Large intestine (tissue), 1 donor: ENCODE measurements around the gene RGS4. TPM values are rescaled to one million over a fixed set of nuclear protein-coding genes. Genes with fewer than 3 reads are reported as not detected.

Source experiments
- polyA plus RNA-seq: library from polyadenylated mRNA; unstranded; fragments of 120-200 nt; gene quantifications from one replicate; pipeline ENCODE4 v1.2.1, GENCODE V29; 2013

Gene RGS4
- polyA plus RNA-seq, 1 donor = 8.1 TPM

Other genes starting within 250 kb of the RGS4 start
- gene CCDC190, start 208.2 kb upstream of the RGS4 start, polyA plus RNA-seq = 0.07 TPM
- gene RGS5, start 133.6 kb downstream of the RGS4 start, polyA plus RNA-seq = 122 TPM